PFSK-1 (cell line): ENCODE results near the gene DENND6B. TPM values are rescaled to one million over a fixed set of nuclear protein-coding genes. Genes with fewer than 3 reads are reported as not detected.
A peak's percentile ranks its signal among the peaks of the same experiment; 100 is the strongest.

Experiments
- FOXP2 ChIP-seq: optimal IDR thresholded peaks from 2 replicates; pipeline ENCODE3; 2011; ENCODE audit warnings: borderline replicate concordance, control low read depth, inconsistent platforms; ENCODE audit not compliant: insufficient read depth; ENCODE audit errors: extremely low read length, extremely low read depth
- POLR2AphosphoS5 ChIP-seq: IDR thresholded peaks from 2 replicates; pipeline ENCODE4 v1.6.1; 2012; ENCODE audit warnings: low read depth, mild to moderate bottlenecking, control low read depth, low read length, moderate library complexity
- SIN3A ChIP-seq: IDR thresholded peaks from 2 replicates; pipeline ENCODE4 v1.6.1; 2012; ENCODE audit warnings: mild to moderate bottlenecking, low read length, moderate library complexity, borderline replicate concordance; ENCODE audit not compliant: insufficient read depth
- TAF1 ChIP-seq: IDR thresholded peaks from 2 replicates; pipeline ENCODE4 v1.6.1; 2012; ENCODE audit warnings: low read length, control low read depth, borderline replicate concordance; ENCODE audit not compliant: insufficient read depth
- polyA plus RNA-seq: library from polyadenylated mRNA; unstranded; fragments of >200 nt; gene quantifications from one replicate; pipeline ENCODE4 v1.2.1, GENCODE V29; 2012; ENCODE audit warnings: low read depth, missing spikeins; ENCODE audit not compliant: insufficient read length
- TF ChIP-seq, protein P1 (sequence below), 2 experiments: IDR thresholded peaks; 2 replicates each; pipeline versions ENCODE4 v1.6.1 to v1.8.0; 2011 to 2012; ENCODE audit warnings: low read depth in 2 of 2, low read length in 2 of 2, control low read depth in 1 of 2, inconsistent platforms in 1 of 2, mild to moderate bottlenecking in 1 of 2, moderate library complexity in 1 of 2; ENCODE audit not compliant: insufficient read depth in 1 of 2

DENND6B gene, protein sequence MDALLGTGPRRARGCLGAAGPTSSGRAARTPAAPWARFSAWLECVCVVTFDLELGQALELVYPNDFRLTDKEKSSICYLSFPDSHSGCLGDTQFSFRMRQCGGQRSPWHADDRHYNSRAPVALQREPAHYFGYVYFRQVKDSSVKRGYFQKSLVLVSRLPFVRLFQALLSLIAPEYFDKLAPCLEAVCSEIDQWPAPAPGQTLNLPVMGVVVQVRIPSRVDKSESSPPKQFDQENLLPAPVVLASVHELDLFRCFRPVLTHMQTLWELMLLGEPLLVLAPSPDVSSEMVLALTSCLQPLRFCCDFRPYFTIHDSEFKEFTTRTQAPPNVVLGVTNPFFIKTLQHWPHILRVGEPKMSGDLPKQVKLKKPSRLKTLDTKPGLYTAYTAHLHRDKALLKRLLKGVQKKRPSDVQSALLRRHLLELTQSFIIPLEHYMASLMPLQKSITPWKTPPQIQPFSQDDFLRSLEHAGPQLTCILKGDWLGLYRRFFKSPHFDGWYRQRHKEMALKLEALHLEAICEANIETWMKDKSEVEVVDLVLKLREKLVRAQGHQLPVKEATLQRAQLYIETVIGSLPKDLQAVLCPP
- 6.6 TPM for polyA plus RNA-seq

DNA sequence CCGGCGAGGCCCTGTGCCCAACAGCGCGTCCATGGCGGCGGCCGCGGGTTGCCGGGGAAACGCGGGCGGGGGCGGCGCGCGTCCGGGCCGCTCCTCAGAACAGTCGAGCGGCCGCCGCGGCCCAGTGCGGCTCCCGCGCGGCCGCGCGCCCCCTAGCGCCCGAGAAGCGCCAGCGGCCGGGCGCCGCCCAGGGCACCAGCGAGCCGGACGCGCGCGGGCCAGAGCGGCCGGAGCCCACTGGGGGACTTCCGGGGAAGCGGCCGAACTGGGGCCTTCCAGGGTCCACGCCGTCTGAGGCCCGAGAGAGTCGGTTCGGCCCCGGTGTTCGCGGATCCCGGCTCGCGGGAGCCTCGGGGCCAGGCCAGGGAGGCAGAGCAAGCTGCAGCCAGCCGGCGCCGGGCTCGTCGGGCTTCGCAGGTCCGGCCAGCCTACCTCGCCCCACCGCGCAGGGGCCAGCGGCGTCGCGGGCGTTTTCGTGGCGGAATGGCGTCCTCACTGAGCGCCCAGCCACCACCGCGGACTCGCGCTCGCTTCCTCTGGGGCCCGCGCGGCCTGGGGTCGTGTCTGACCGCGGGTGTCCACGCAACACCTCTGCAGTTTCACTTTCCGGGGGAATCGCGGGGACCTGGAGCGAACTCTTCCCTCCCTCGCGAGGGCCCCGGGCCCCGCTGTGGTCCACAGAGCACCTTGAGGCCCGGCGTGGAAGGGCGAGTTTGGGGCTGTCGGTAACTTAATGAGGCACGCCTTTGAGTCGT lies at the start of gene DENND6B:
Gene DENND6B (minus strand): TSS at position 57 of the 755 bp plus-strand sequence. CDS start 24 bp downstream, at position 33.
- TF ChIP-seq TAF1 (peak; percentile 46; the same call in 1 of the 2 replicates), SIN3A (no peak), POLR2AphosphoS5 (peak; percentile 65), FOXP2 (no peak)

DNA sequence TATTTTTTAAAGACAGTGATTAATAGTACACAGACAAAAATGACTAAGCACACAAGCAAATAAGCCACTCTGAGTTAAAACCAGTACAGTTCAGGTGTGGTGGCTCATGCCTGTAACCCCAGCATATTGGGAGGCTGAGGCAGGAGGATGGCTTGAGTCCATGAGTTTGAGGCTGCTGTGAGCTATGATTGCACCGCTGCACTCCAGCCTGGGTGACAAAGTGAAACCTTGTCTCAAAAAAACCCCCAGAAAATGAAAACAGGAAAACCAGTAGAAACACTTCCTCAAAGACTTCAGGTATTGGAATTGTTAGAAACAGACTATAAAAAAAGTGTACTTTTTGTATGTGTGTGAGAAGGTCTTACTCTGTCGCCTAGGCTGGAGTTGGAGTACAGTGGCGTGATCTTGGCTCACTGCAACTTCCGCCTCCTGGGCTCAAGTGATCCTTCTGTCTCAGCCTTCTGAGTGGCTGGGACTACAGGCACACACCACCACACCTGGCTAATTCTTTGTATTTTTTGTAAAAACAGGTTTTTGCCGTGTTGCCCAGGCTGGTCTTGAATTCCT lies 49.4 kb upstream of the DENND6B start:
- no peak for TF ChIP-seq TAF1
- no peak for TF ChIP-seq SIN3A
- no peak for TF ChIP-seq FOXP2
- TF ChIP-seq, protein P1, sequence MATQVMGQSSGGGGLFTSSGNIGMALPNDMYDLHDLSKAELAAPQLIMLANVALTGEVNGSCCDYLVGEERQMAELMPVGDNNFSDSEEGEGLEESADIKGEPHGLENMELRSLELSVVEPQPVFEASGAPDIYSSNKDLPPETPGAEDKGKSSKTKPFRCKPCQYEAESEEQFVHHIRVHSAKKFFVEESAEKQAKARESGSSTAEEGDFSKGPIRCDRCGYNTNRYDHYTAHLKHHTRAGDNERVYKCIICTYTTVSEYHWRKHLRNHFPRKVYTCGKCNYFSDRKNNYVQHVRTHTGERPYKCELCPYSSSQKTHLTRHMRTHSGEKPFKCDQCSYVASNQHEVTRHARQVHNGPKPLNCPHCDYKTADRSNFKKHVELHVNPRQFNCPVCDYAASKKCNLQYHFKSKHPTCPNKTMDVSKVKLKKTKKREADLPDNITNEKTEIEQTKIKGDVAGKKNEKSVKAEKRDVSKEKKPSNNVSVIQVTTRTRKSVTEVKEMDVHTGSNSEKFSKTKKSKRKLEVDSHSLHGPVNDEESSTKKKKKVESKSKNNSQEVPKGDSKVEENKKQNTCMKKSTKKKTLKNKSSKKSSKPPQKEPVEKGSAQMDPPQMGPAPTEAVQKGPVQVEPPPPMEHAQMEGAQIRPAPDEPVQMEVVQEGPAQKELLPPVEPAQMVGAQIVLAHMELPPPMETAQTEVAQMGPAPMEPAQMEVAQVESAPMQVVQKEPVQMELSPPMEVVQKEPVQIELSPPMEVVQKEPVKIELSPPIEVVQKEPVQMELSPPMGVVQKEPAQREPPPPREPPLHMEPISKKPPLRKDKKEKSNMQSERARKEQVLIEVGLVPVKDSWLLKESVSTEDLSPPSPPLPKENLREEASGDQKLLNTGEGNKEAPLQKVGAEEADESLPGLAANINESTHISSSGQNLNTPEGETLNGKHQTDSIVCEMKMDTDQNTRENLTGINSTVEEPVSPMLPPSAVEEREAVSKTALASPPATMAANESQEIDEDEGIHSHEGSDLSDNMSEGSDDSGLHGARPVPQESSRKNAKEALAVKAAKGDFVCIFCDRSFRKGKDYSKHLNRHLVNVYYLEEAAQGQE (IDR thresholded peaks at IDR 0.05; ENCODE audit: insufficient read depth in 1 of 2, low read depth in 2 of 2, low read length in 2 of 2), result no peak
- TF ChIP-seq POLR2AphosphoS5, result no peak

DNA sequence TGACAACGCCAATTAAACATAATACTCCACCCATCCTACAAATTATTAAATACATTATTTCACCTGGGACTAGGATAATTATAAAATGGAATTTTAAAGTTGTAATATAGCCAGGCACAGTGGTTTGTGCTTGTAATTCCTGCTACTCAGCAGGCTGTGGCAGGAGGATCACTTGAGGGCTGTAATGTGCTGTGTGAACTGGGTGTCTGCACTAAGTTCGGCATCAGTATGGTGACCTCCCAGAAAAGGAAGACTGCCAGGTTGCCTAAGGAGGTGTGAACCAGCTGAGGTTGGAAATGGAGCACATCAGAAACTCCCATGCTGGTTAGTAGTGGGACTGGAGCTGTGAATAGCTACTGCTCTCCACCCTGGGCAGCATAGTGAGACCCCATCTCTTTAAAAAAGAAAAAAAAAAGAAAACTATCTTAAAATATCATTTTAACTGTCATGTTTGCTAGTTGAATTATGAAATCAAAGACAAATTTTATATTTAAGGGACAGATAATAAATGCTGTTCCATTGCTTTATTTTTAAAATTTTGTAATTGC lies 44.4 kb upstream of the DENND6B start:
- TF ChIP-seq SIN3A (no peak), TAF1 (no peak), POLR2AphosphoS5 (no peak), FOXP2 (no peak)
- TF ChIP-seq, protein P1 (IDR thresholded peaks at IDR 0.05; ENCODE audit: insufficient read depth in 1 of 2, low read depth in 2 of 2, low read length in 2 of 2), result no peak

DNA sequence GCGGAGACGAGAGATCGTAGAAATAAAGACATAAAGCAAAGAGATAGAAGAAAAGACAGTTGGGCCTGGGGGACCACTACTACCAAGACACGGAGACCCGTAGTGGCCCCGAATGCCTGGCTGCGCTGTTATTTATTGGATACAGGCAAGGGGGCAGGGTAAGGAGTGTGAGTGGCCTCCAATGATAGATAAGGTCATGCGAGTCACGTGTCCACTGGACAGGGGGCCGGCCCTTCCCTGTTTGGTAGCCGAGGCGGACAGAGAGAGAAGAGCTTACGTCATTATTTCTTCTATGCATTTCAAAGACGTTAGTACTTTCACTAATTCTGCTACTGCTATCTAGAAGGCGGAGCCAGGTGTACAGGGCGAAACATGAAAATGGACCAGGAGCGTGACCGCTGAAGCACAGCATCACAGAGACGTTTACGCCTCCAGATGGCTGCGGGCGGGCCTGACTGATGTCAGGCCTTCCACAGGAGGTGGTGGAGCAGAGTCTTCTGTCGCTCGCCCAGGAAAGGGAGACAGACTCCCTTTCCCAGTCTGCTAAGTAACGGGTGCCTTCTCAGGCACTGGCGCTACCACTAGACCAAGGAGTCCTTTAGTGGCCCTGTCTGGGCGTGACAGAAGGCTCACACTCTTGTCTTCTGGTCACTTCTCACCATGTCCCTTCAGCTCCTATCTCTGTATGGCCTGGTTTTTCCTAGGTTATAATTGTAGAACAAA lies 41.1 kb upstream of the DENND6B start:
- TF ChIP-seq, protein P1 (IDR thresholded peaks at IDR 0.05; ENCODE audit: insufficient read depth in 1 of 2, low read depth in 2 of 2, low read length in 2 of 2), result no peak
- TF ChIP-seq FOXP2, result no peak
- no peak for TF ChIP-seq TAF1
- TF ChIP-seq POLR2AphosphoS5, result no peak
- no peak for TF ChIP-seq SIN3A
